AG09319 (cell line): ENCODE data around the gene TRPC4.

Experiments
- DNase-seq: peaks from one replicate; pipeline ENCODE4 v3.0.0-alpha.2; 2010; ENCODE audit warnings: low read depth; ENCODE audit errors: extremely low read depth
- CTCF ChIP-seq: IDR thresholded peaks from 2 replicates; pipeline ENCODE4 v1.5.1; 2011; ENCODE audit warnings: low read depth, mild to moderate bottlenecking, inconsistent platforms, low read length, moderate library complexity

Gene TRPC4

GRCh38 chr13:37706041-37706440 lies 163.5 kb downstream of the TRPC4 start:
- no peak for DNase-seq
- no peak for TF ChIP-seq CTCF

- TF ChIP-seq CTCF = no peak
- DNase-seq = peak; percentile 49
These were observed 167.6 kb downstream of the TRPC4 start for GRCh38 chr13:37701972-37702371.

GRCh38 chr13:37701306-37701705 lies 168.3 kb downstream of the TRPC4 start:
- DNase-seq = no peak
- no peak for TF ChIP-seq CTCF

- no peak for DNase-seq
- TF ChIP-seq CTCF = no peak
These were observed 168.7 kb downstream of the TRPC4 start for GRCh38 chr13:37700887-37701286.

- DNase-seq = no peak
- no peak for TF ChIP-seq CTCF
These were observed 174.4 kb downstream of the TRPC4 start for GRCh38 chr13:37695200-37695599.

GRCh38 chr13:37690361-37690760 lies 179.2 kb downstream of the TRPC4 start:
- no peak for TF ChIP-seq CTCF

GRCh38 chr13:37686501-37686900 lies 183.1 kb downstream of the TRPC4 start:
- TF ChIP-seq CTCF = no peak
- no peak for DNase-seq

More at GRCh38 chr13:37690361-37690760, 179.2 kb downstream of the TRPC4 start:
- no peak for DNase-seq
